Caco-2 (cell line): Measurements from ENCODE around the gene EPHB4. TPM values are rescaled to one million over a fixed set of nuclear protein-coding genes. Genes with fewer than 3 reads are reported as not detected.

ENCODE experiments used
- BruUV-seq: library from RNA; stranded (reverse); fragments of 400-500 nt; replicated peaks from 2 replicates; lab custom pipeline; 2021; lab: Mats Ljungman, UMichigan
- CTCF ChIA-PET: fragments of 300-600 bp; sonication (Branson Sonifier 250); formaldehyde crosslinking; loops from one replicate; lab custom pipeline; 2022; ENCODE audit warnings: antibody characterized with exemption; lab: Charles Lee
- POLR2A ChIA-PET: fragments of 300-600 bp; sonication (Branson Sonifier 250); formaldehyde crosslinking; loops from one replicate; lab custom pipeline; 2022; ENCODE audit warnings: antibody characterized with exemption; lab: Charles Lee
- DNase-seq, 2 experiments: peaks; one replicate each; pipeline versions ENCODE4 v3.0.0 to v3.0.0-alpha.2; 2020 to 2022
- H3K27me3 ChIP-seq: replicated peaks from 2 replicates; pipeline ENCODE4 v1.6.0; 2011; ENCODE audit warnings: low read length; ENCODE audit not compliant: control insufficient read depth, insufficient read depth
- H3K36me3 ChIP-seq: 2 replicates; pipeline ENCODE4 v1.5.1; 2011; ENCODE audit warnings: low read length; ENCODE audit not compliant: control insufficient read depth, insufficient read depth
- H3K4me1 ChIP-seq: fragments of 250-450 bp; sonication (Bioruptor Pico); 2 replicates; pipeline ENCODE4 v1.5.1; 2020; ENCODE audit warnings: mild to moderate bottlenecking
- H3K4me3 ChIP-seq: 2 replicates; pipeline ENCODE4 v1.5.1; 2011; ENCODE audit warnings: low read depth, mild to moderate bottlenecking, control low read depth, low read length
- H3K9me3 ChIP-seq: fragments of 250-450 bp; sonication (Bioruptor Pico); 2 replicates; pipeline ENCODE4 v1.5.1; 2020; ENCODE audit warnings: mild to moderate bottlenecking, moderate library complexity
- H3K27ac Mint-ChIP-seq: one replicate; pipeline ENCODE4 v1.8.0; 2022; ENCODE audit warnings: mixed read lengths; ENCODE audit not compliant: unreplicated experiment
- H3K27me3 Mint-ChIP-seq: one replicate; pipeline ENCODE4 v1.8.0; 2022; ENCODE audit warnings: mixed read lengths; ENCODE audit not compliant: insufficient read depth, unreplicated experiment
- H3K36me3 Mint-ChIP-seq: one replicate; pipeline ENCODE4 v1.8.0; 2022; ENCODE audit warnings: mild to moderate bottlenecking, mixed read lengths; ENCODE audit not compliant: insufficient read depth, unreplicated experiment
- H3K4me1 Mint-ChIP-seq: one replicate; pipeline ENCODE4 v1.8.0; 2022; ENCODE audit warnings: low read depth, mixed read lengths; ENCODE audit not compliant: unreplicated experiment
- H3K4me3 Mint-ChIP-seq: one replicate; pipeline ENCODE4 v1.8.0; 2022; ENCODE audit warnings: mild to moderate bottlenecking, moderate library complexity, mixed read lengths; ENCODE audit not compliant: unreplicated experiment
- H3K9me3 Mint-ChIP-seq: one replicate; pipeline ENCODE4 v1.8.0; 2022; ENCODE audit warnings: mixed read lengths; ENCODE audit not compliant: unreplicated experiment
- intact Hi-C: fragments of 100-400 bp; cut with micrococcal nuclease; formaldehyde crosslinking; loops from one replicate; pipeline ENCODE4 v1.10.0; 2022; ENCODE audit not compliant: unreplicated experiment
- total RNA-seq: library from RNA; stranded (reverse); gene quantifications from 2 replicates; pipeline ENCODE4 v1.2.3, GENCODE V29; 2022
- TF ChIP-seq, protein P1 (sequence below), 2 experiments: fragments of 200-600 bp in 1 of 2; IDR thresholded peaks; 1 replicate in 1 of 2; 2 replicates in 1 of 2; pipeline versions ENCODE4 v1.5.1 to v1.8.0; 2011 to 2022; ENCODE audit warnings: antibody characterized with exemption in 1 of 2, control low read depth in 1 of 2, inconsistent platforms in 1 of 2, low read depth in 1 of 2, low read length in 1 of 2, mild to moderate bottlenecking in 1 of 2, moderate library complexity in 1 of 2; ENCODE audit not compliant: insufficient read depth in 1 of 2, severe bottlenecking in 1 of 2, unreplicated experiment in 1 of 2

Gene EPHB4
- total RNA-seq, 1 experiment from 2014 or later = 112 TPM

DNA sequence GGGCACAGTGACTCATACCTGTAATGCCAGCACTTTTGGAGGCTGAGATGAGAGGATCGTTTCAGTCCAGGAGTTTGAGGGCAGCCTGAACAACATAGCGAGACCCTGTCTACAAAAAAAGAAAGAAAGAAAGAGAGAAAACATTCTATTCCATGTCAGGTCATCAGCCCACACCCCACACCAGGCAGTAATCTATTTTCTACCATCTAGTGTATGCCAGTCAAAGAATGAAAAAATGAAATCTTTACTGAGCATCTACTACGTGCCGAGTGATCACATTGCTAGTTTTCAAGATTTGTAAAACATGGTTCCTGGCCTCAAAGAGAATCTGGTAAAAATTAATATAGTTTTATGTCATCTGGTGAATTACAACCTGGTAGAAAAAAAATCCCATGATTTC lies 3.1 kb upstream of the EPHB4 start:
- Histone ChIP-seq H3K27me3 (no peaks in the 10 kb centered on the region), H3K4me3 (no peak overlapping the region), H3K9me3 (no peaks in the 10 kb centered on the region), H3K36me3 (no peaks in the 10 kb centered on the region; the same call in 1 of the 2 replicates), H3K4me1 (peaks cover 26% of the 10 kb centered on the region)
- TF ChIP-seq, protein P1, sequence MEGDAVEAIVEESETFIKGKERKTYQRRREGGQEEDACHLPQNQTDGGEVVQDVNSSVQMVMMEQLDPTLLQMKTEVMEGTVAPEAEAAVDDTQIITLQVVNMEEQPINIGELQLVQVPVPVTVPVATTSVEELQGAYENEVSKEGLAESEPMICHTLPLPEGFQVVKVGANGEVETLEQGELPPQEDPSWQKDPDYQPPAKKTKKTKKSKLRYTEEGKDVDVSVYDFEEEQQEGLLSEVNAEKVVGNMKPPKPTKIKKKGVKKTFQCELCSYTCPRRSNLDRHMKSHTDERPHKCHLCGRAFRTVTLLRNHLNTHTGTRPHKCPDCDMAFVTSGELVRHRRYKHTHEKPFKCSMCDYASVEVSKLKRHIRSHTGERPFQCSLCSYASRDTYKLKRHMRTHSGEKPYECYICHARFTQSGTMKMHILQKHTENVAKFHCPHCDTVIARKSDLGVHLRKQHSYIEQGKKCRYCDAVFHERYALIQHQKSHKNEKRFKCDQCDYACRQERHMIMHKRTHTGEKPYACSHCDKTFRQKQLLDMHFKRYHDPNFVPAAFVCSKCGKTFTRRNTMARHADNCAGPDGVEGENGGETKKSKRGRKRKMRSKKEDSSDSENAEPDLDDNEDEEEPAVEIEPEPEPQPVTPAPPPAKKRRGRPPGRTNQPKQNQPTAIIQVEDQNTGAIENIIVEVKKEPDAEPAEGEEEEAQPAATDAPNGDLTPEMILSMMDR (IDR thresholded peaks at IDR 0.05; ENCODE audit: insufficient read depth in 1 of 2, low read depth in 1 of 2, low read length in 1 of 2, severe bottlenecking in 1 of 2, unreplicated experiment in 1 of 2) = no peak
- peaks cover 35% of the 10 kb centered on the region for H3K4me1 Mint-ChIP-seq
- H3K27me3 Mint-ChIP-seq = no peaks in the 10 kb centered on the region
- DNase-seq = no peak
- CTCF ChIA-PET = no interaction called here
- H3K36me3 Mint-ChIP-seq = peaks cover 21% of the 10 kb centered on the region
- POLR2A ChIA-PET = no interaction called here
- BruUV-seq = no TSS peak
- H3K27ac Mint-ChIP-seq = peak overlapping the region; percentile 55
- intact Hi-C loops = no loop called here
- H3K9me3 Mint-ChIP-seq = no peaks in the 10 kb centered on the region
- H3K4me3 Mint-ChIP-seq = no peak overlapping the region

DNA sequence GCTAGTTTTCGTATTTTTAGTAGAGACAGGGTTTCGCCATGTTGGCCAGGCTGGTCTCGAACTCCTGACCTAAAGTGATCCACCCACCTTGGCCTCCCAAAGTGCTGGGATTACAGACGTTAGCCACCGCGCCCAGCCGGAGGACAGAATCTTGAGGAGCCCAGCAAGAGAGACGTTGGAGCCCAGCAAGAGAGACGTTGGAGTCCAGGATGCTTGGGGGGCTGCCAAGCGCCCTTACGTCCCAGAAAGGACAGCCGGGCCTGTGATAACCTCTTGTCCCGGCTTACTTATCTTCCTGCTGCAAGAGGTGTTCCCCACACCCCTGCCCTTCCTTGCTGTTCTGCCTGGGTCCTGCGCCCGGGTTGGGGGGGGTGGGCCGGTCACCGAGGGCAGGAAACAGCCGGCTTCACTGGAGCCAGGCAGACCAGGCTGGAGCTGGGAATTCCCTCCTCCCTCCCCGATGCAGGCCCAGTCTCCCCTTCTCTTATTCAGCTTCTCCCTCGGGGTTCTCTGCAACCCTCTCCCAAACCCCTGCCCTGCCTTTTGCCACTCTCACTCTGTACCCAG lies 1.9 kb upstream of the EPHB4 start:
- no TSS peak for BruUV-seq
- ChIA-PET POLR2A (interaction anchor here (1.7 kb wide), 1 partner anchor 14 kb away, joined by 4 read pairs; no protein-coding TSS in a partner anchor), CTCF (interaction anchor here (0.6 to 3.8 kb wide), 7 partner anchors 23 to 217 kb away, joined by 3 to 51 read pairs (median 6); partner anchors contain the start of genes MOSPD3, POP7 and SLC12A9)
- intact Hi-C loops = no loop called here
- Mint-ChIP-seq H3K9me3 (no peaks in the 10 kb centered on the region), H3K4me3 (peak overlapping the region; percentile 89), H3K36me3 (peaks cover 33% of the 10 kb centered on the region), H3K27ac (no peak overlapping the region), H3K4me1 (peaks cover 33% of the 10 kb centered on the region), H3K27me3 (no peaks in the 10 kb centered on the region)
- TF ChIP-seq, protein P1 (IDR thresholded peaks at IDR 0.05; ENCODE audit: insufficient read depth in 1 of 2, low read depth in 1 of 2, low read length in 1 of 2, severe bottlenecking in 1 of 2, unreplicated experiment in 1 of 2) = no peak
- no peak overlapping the region for H3K4me3 ChIP-seq
- peaks cover under 1% of the 10 kb centered on the region; the same call in 1 of the 2 replicates for H3K36me3 ChIP-seq
- no peaks in the 10 kb centered on the region for H3K9me3 ChIP-seq
- peaks cover 29% of the 10 kb centered on the region for H3K4me1 ChIP-seq
- H3K27me3 ChIP-seq = no peaks in the 10 kb centered on the region
- DNase-seq = no peak

DNA sequence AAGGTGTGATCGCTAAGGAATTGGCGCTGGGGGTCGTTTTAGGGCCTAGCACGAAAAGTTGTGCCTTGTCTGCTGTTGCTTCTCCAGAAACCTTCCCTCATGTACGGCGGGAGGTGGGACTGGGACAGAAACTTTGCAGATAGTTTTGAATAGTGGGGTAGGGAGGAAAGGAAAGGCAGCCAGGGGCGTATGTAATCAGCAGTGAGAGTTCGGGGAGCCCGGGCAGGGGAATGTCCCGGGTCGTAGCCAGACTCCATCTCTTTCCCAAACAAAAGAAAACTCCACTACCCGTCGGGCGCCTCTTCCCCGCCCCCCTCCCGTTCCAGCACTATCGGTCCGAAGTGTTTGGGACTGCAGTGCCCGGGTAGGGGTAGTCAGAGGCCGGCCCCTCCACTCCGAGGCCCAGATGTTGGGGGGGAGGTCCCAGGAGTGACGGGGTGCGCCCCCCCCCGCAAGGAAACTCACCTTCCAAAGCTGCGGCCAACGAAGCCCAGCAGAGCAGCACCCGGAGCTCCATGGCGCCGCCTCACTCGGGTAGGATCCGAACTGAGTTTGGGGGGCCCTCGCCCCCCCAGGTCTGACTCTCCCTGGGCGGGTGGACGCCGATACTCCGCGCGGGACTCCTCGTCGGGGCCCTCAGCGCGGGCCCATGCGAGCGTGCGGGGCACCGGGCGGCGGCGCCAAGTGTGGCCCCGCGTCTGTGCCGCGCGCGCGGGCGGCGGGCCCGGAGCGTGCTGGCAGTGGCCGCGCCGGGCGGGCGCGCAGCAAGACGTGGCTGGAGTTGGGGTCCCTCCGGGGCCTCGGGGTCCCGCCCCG lies 601 bp downstream of the EPHB4 start:
- Histone ChIP-seq H3K9me3 (no peaks in the 10 kb centered on the region), H3K27me3 (no peaks in the 10 kb centered on the region), H3K4me3 (peak overlapping the region; percentile 71), H3K4me1 (peaks cover 23% of the 10 kb centered on the region), H3K36me3 (peaks cover 11% of the 10 kb centered on the region)
- no peaks in the 10 kb centered on the region for H3K9me3 Mint-ChIP-seq
- peak overlapping the region; percentile 50 for H3K27ac Mint-ChIP-seq
- ChIA-PET POLR2A (interaction anchor here (0.6 to 1.8 kb wide), 8 partner anchors 10 to 214 kb away, joined by 3 to 19 read pairs (median 12); partner anchors contain the start of genes MOSPD3, POP7, SLC12A9 and SRRT), CTCF (interaction anchor here (0.6 to 3.8 kb wide), 23 partner anchors 8 to 356 kb away, joined by 3 to 51 read pairs (median 5); partner anchors contain the start of genes MOSPD3, POP7, SLC12A9 and SRRT)
- TF ChIP-seq, protein P1 (IDR thresholded peaks at IDR 0.05; ENCODE audit: insufficient read depth in 1 of 2, low read depth in 1 of 2, low read length in 1 of 2, severe bottlenecking in 1 of 2, unreplicated experiment in 1 of 2) = no peak
- H3K36me3 Mint-ChIP-seq = peaks cover 57% of the 10 kb centered on the region
- no peaks in the 10 kb centered on the region for H3K27me3 Mint-ChIP-seq
- BruUV-seq = no TSS peak
- peaks cover 20% of the 10 kb centered on the region for H3K4me1 Mint-ChIP-seq
- peak overlapping the region; percentile 89 for H3K4me3 Mint-ChIP-seq
- intact Hi-C loops = loop anchor here (1.0 kb wide), 3 partner anchors 24 to 121 kb away; partner anchors contain the start of gene SLC12A9
- DNase-seq = peak in 1 of 2 experiments; percentile 18
